Ishikawa (cell line): ENCODE measurements around the gene MOGAT3.

ENCODE experiments used
- CEBPB ChIP-seq: IDR thresholded peaks from 2 replicates; pipeline ENCODE4 v1.6.1; 2012
- CREB1 ChIP-seq: IDR thresholded peaks from 2 replicates; pipeline ENCODE4 v1.6.1; 2012; ENCODE audit warnings: low read depth
- EGR1 ChIP-seq: IDR thresholded peaks from 2 replicates; pipeline ENCODE4 v1.6.1; 2012
- EP300 ChIP-seq: IDR thresholded peaks from 2 replicates; pipeline ENCODE4 v1.6.1; 2012; ENCODE audit warnings: borderline replicate concordance
- FOXM1 ChIP-seq: IDR thresholded peaks from 2 replicates; pipeline ENCODE4 v1.6.1; 2012; ENCODE audit warnings: low read depth, borderline replicate concordance
- MAX ChIP-seq: IDR thresholded peaks from 2 replicates; pipeline ENCODE4 v1.6.1; 2012
- NFIC ChIP-seq: IDR thresholded peaks from 2 replicates; pipeline ENCODE4 v1.6.1; 2012
- RAD21 ChIP-seq: IDR thresholded peaks from 2 replicates; pipeline ENCODE4 v1.6.1; 2012; ENCODE audit warnings: low read depth
- REST ChIP-seq: IDR thresholded peaks from 2 replicates; pipeline ENCODE4 v1.6.1; 2012; ENCODE audit warnings: low read depth, mild to moderate bottlenecking
- TAF1 ChIP-seq: IDR thresholded peaks from 2 replicates; pipeline ENCODE4 v1.6.1; 2012; ENCODE audit warnings: low read depth, mild to moderate bottlenecking
- TCF12 ChIP-seq: IDR thresholded peaks from 2 replicates; pipeline ENCODE4 v1.6.1; 2012; ENCODE audit warnings: low read depth
- TEAD4 ChIP-seq: IDR thresholded peaks from 2 replicates; pipeline ENCODE4 v1.6.1; 2012
- YY1 ChIP-seq: IDR thresholded peaks from 2 replicates; pipeline ENCODE4 v1.6.1; 2012; ENCODE audit warnings: low read depth
- ZBTB7A ChIP-seq: IDR thresholded peaks from 2 replicates; pipeline ENCODE4 v1.6.1; 2012; ENCODE audit warnings: low read depth
- TF ChIP-seq, protein P1 (sequence below): IDR thresholded peaks from 2 replicates; pipeline ENCODE4 v1.6.1; 2012

MOGAT3 gene

GRCh38 chr7:101216860-101217387 lies 16.1 kb upstream of the MOGAT3 start:
- TF ChIP-seq TCF12 (no peak), REST (no peak), ZBTB7A (no peak), RAD21 (no peak), FOXM1 (no peak)

GRCh38 chr7:101216001-101216859 lies 15.4 kb upstream of the MOGAT3 start:
- no peak for TF ChIP-seq TCF12
- no peak for TF ChIP-seq CREB1
- no peak for TF ChIP-seq EGR1
- no peak for TF ChIP-seq CEBPB
- TF ChIP-seq FOXM1: no peak
- TF ChIP-seq YY1: no peak
- TF ChIP-seq ZBTB7A: no peak
- no peak for TF ChIP-seq RAD21
- no peak for TF ChIP-seq TEAD4
- TF ChIP-seq NFIC: no peak
- TF ChIP-seq REST: no peak
- no peak for TF ChIP-seq EP300
- TF ChIP-seq, protein P1, sequence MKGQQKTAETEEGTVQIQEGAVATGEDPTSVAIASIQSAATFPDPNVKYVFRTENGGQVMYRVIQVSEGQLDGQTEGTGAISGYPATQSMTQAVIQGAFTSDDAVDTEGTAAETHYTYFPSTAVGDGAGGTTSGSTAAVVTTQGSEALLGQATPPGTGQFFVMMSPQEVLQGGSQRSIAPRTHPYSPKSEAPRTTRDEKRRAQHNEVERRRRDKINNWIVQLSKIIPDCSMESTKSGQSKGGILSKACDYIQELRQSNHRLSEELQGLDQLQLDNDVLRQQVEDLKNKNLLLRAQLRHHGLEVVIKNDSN: no peak
- no peak for TF ChIP-seq MAX
- no peak for TF ChIP-seq TAF1

DNA sequence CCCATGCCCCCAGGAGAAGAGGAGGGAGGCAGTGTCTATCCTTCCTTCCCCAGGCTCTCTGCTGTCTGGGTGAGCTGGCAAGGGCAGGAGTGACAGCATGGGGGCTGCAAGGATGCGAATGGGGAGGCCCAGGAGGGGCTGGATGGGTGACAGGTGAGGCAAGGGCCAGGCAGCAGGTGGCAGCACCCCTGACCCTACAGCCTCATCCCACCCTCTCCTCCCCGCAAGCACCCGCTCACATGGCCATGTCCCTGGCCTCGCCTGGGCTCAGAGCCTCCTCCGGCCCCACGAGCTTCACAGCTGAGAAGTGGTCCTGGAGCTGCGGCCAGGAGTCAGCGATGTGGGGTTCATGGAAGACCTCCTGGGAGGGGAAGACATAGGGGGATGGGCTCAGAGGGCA lies 11.2 kb upstream of the MOGAT3 start:
- TF ChIP-seq REST: no peak
- no peak for TF ChIP-seq CREB1
- TF ChIP-seq TAF1: no peak
- TF ChIP-seq YY1: no peak
- TF ChIP-seq EGR1: no peak
- no peak for TF ChIP-seq FOXM1
- TF ChIP-seq MAX: no peak
- no peak for TF ChIP-seq ZBTB7A
- no peak for TF ChIP-seq NFIC
- TF ChIP-seq TEAD4: no peak
- TF ChIP-seq EP300: no peak
- TF ChIP-seq TCF12: no peak

GRCh38 chr7:101211501-101211900 lies 10.7 kb upstream of the MOGAT3 start:
- TF ChIP-seq REST (no peak), EGR1 (no peak), MAX (no peak), YY1 (no peak), TEAD4 (no peak), RAD21 (no peak), EP300 (no peak), TCF12 (no peak), NFIC (no peak), CEBPB (no peak), CREB1 (no peak), ZBTB7A (no peak), FOXM1 (no peak), TAF1 (no peak)
- TF ChIP-seq, protein P1: no peak
